Activated CD8-positive, alpha-beta T cell treated with anti-CD3 and anti-CD28 coated beads, Interleukin-2, amount 10 ng/mL, durations not matched to agents 7 days and 5 days (primary cell): ENCODE data around the gene SLC35E1. TPM values are rescaled to one million over a fixed set of nuclear protein-coding genes. Genes with fewer than 3 reads are reported as not detected.

ENCODE experiments used
- ATAC-seq: fragments of 150-1000 bp; cut with Tn5 transposase; one replicate; pipeline ENCODE4 v1.10.0; 2021; ENCODE audit warnings: moderate library complexity
- CTCF ChIA-PET: fragments of 350-600 bp; sonication (Branson Sonifier 250); formaldehyde crosslinking; loops from one replicate; lab custom pipeline; 2021; ENCODE audit warnings: antibody characterized with exemption; lab: Charles Lee
- POLR2A ChIA-PET: fragments of 350-600 bp; sonication (Branson Sonifier 250); formaldehyde crosslinking; loops from one replicate; lab custom pipeline; 2021; ENCODE audit warnings: antibody characterized with exemption; lab: Charles Lee
- DNase-seq: peaks from one replicate; pipeline ENCODE4 v3.0.0-alpha.2; 2020
- H3K27ac Mint-ChIP-seq: one replicate; pipeline ENCODE4 v1.8.0; 2021; ENCODE audit warnings: mild to moderate bottlenecking, mixed read lengths
- H3K27me3 Mint-ChIP-seq: one replicate; pipeline ENCODE4 v1.8.0; 2021; ENCODE audit warnings: low read depth, mixed read lengths
- H3K36me3 Mint-ChIP-seq: one replicate; pipeline ENCODE4 v1.8.0; 2021; ENCODE audit warnings: low read depth, mixed read lengths
- H3K4me1 Mint-ChIP-seq: one replicate; pipeline ENCODE4 v1.8.0; 2021; ENCODE audit warnings: low read depth, mixed read lengths
- H3K4me3 Mint-ChIP-seq: one replicate; pipeline ENCODE4 v1.8.0; 2021; ENCODE audit warnings: mild to moderate bottlenecking, mixed read lengths
- H3K9me3 Mint-ChIP-seq: one replicate; pipeline ENCODE4 v1.8.0; 2022; ENCODE audit warnings: mixed read lengths; ENCODE audit not compliant: insufficient read depth
- total RNA-seq, 2 experiments: library from RNA; stranded (reverse); gene quantifications; one replicate each; pipeline ENCODE4 v1.2.3, GENCODE V29; 2021

Gene SLC35E1
- total RNA-seq, 2 experiments from 2014 or later = 55.6 to 61.9 TPM

DNA sequence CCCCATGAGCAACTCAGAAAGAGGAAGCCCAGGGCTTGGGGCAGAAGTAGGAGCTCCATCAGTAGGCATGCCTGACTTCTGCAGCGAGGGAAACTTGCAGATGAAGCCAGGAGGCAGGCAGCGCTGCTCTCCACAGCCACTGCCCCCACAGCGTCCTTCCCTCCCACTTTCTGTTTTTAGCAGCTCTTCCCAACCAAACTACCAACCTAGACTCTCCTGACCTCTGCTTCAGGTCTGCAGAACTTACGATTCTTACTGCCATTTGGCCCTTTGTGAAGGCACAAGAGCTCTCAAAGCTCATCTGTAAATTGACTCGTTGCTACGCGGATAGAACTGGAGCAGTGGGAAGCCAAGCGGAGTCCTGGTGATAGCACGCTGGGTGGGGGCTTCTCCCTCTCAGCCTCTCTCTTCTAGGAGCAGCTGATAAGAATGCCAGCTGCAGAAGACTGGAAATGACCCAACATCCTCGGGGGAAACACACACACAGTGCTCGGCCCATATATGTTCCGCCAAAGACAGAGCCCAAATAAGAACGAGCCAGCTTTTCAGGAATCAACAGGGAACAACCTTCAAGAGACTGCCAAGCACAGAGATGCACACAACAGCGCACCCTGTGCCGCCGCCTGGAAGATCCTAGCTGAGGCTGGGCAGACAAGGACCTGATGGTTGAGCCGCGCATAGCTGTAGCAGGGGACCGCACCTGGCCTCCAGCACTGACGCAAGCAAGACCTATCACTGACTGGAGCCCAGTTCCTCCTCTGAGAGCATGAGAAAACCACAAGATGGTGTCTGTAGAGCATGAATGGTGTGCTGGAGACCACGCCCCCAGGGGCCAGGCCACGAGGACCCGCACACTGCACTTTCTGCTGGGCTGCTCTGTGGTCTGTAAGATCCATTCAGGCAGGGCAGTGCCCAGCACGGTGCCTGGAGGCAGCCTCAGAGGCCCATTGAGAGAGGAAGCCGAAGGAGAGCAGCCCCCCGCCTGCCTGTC is 15.9 kb upstream of the SLC35E1 start:
- DNase-seq (peak; percentile 77), ATAC-seq (peak; percentile 52)
- H3K27ac Mint-ChIP-seq = peak overlapping the region; percentile 95
- H3K9me3 Mint-ChIP-seq = no peaks in the 10 kb centered on the region
- ChIA-PET CTCF (interaction anchor here (0.6 to 3.9 kb wide), 11 partner anchors 15 to 205 kb away, joined by 3 to 18 read pairs (median 4); partner anchors contain the start of gene MED26), POLR2A (interaction anchor here (0.9 to 2.5 kb wide), 12 partner anchors 9 to 72 kb away, joined by 3 to 24 read pairs (median 4); partner anchors contain the start of genes MED26, SLC35E1, SMIM7 and TMEM38A)
- H3K36me3 Mint-ChIP-seq = peaks cover 7% of the 10 kb centered on the region
- no peaks in the 10 kb centered on the region for H3K27me3 Mint-ChIP-seq
- peak overlapping the region; percentile 78 for H3K4me3 Mint-ChIP-seq
- H3K4me1 Mint-ChIP-seq = peaks cover 95% of the 10 kb centered on the region

DNA sequence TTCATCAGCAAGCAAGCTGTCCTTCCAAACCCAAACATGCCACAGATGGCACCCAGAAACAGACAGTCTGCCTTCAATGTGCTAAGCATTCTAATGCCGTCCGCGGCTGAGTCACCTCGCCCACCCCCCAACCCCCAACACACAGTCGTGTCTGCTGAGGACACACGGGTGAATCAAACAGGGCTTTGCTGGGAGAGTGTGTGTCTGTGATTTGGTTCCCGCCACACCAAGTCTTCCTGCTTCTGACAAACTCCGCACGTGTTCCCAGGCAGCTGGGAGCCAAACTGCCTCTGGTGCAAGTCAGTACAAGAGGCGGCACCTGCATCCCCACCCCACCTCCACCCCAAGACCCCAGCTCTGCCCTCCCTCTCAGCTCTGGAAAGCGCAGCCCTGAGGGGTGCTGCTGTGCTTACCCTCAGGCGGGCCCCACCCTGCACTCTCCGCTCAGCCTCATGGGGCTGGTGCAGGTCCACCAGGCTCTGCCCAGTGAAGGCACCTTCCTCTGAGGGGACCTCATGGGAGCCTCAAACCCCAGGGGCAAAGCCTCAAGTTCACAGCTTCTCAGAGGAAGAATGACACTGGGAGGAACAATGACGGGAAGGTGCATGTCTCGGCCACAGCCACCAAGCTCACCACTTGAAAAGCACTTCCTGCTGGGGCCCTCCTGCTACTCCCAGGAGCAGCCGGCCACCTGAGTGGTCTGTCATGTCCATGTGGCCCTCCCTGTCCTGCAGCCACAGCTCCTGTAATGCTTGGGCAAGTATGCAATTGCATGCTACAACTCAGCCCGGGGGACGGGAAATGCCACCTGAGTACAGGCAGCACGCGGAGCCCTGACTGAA is 15.0 kb upstream of the SLC35E1 start:
- peaks cover 6% of the 10 kb centered on the region for H3K36me3 Mint-ChIP-seq
- H3K27ac Mint-ChIP-seq = peak overlapping the region; percentile 95
- POLR2A ChIA-PET = interaction anchor here (0.9 to 2.5 kb wide), 14 partner anchors 9 to 73 kb away, joined by 3 to 24 read pairs (median 4); partner anchors contain the start of genes MED26, SLC35E1, SMIM7 and TMEM38A
- ATAC-seq (peak; percentile 42), DNase-seq (peak; percentile 78)
- no peaks in the 10 kb centered on the region for H3K27me3 Mint-ChIP-seq
- no peaks in the 10 kb centered on the region for H3K9me3 Mint-ChIP-seq
- peaks cover 95% of the 10 kb centered on the region for H3K4me1 Mint-ChIP-seq
- CTCF ChIA-PET = interaction anchor here (0.6 to 3.9 kb wide), 12 partner anchors 14 to 204 kb away, joined by 3 to 18 read pairs (median 4); partner anchors contain the start of gene MED26
- H3K4me3 Mint-ChIP-seq = peak overlapping the region; percentile 78

DNA sequence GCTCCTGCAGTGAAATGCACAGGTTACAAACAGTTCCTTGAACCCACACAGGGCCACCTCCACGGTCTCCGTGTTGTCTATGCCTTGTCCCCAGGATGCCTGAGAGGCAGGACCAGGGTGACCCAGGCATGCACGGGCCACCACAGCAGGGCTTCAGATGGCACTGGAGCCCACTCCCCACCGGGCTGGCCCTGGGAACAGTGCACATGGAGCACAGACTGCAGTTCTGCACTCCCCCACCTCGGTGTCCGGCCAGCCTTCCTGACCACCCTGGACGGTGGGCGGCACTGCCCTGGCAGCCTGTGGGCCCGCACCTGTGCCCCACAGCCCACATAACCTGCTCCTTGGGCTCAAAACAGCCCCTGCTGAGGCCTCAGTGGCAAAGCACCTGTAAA is 14.3 kb upstream of the SLC35E1 start:
- peak overlapping the region; percentile 95 for H3K27ac Mint-ChIP-seq
- H3K9me3 Mint-ChIP-seq = no peaks in the 10 kb centered on the region
- H3K4me3 Mint-ChIP-seq = peak overlapping the region; percentile 78
- ChIA-PET CTCF (interaction anchor here (0.8 to 3.9 kb wide), 5 partner anchors 13 to 41 kb away, joined by 3 to 18 read pairs (median 3); partner anchors contain the start of gene MED26), POLR2A (interaction anchor here (0.6 to 2.5 kb wide), 8 partner anchors 8 to 45 kb away, joined by 3 to 24 read pairs (median 4); partner anchors contain the start of genes CHERP, MED26 and SLC35E1)
- peaks cover 93% of the 10 kb centered on the region for H3K4me1 Mint-ChIP-seq
- ATAC-seq = no peak
- peaks cover 6% of the 10 kb centered on the region for H3K36me3 Mint-ChIP-seq
- H3K27me3 Mint-ChIP-seq = no peaks in the 10 kb centered on the region
- no peak for DNase-seq

DNA sequence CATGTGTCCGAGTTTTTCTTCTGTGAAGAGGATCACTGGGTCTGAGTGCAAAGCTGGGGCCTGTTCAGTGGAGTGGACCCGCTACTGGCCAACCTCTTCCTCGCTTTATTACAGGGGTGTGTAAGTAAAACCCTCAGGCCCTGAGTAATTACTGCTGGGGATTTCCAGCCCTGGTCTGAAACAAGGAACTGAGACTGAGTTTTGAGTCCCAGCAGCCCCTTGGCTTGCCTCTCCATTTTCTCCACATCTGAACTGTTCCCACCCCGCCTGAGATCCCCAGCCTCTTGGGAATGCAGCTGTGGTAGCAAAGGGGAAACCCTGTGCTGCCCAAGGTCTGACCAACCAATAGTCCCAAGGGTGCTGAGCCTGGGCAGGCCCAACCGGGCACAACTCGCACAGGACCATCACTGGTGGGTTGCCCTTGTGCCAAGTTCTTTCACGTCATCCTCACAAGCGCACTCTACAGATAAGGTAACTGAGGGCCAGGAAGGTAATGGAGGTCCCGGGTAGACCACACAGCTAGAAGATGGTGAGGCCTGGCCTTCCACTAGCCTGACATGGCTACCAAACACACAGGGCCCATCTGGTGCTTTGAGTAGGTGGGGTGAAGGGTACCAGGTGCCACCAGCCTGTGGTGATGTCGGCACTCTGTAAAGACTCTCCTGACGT is 13.7 kb upstream of the SLC35E1 start:
- Mint-ChIP-seq H3K27ac (peak overlapping the region; percentile 95), H3K27me3 (no peaks in the 10 kb centered on the region), H3K36me3 (peaks cover 6% of the 10 kb centered on the region), H3K9me3 (no peaks in the 10 kb centered on the region), H3K4me1 (peaks cover 90% of the 10 kb centered on the region), H3K4me3 (peak overlapping the region; percentile 78)
- CTCF ChIA-PET = interaction anchor here (1.7 kb wide), 1 partner anchor 16 kb away, joined by 3 read pairs; no protein-coding TSS in a partner anchor
- no peak for DNase-seq
- no peak for ATAC-seq
- POLR2A ChIA-PET = interaction anchor here (0.6 to 2.8 kb wide), 5 partner anchors 13 to 44 kb away, joined by 3 to 35 read pairs (median 16); partner anchors contain the start of genes CHERP, MED26 and SLC35E1

DNA sequence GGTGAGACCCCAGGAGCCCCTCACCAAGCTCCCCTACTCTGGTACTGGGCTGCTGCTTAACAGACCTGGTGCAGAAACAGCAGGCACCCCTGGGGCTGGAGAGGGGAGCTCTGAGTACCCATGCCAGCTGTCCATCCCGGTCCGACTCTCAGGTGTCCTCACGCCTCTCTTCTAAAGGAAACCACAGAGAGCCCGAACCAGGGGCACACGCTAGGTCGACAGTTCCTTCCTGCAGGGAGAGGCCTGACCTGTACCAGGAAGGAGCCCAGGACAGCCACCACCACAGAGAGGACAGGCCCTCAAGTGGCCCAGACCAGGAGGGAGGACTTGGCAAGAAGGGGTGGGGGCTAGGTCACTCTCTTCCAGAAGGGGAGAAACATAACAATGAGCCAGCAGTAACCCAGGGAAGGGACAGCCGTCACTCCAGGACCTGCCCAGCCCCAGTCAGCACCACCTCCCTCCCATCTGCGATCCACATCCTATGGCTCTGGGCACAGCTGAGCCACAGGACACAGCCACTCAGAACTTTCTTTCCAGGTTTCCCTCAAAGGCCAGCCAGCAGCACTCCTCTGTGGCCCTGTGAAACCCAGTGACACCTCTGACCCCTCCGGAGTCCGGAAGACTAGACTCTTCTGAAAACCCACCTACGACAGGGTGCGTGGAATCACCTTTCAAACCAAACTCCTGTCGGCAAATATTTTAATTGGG is 13.0 kb upstream of the SLC35E1 start:
- Mint-ChIP-seq H3K27me3 (no peaks in the 10 kb centered on the region), H3K9me3 (no peaks in the 10 kb centered on the region), H3K4me3 (peak overlapping the region; percentile 78), H3K27ac (peak overlapping the region; percentile 95), H3K36me3 (peaks cover 6% of the 10 kb centered on the region), H3K4me1 (peaks cover 90% of the 10 kb centered on the region)
- CTCF ChIA-PET = interaction anchor here (1.2 to 1.9 kb wide), 3 partner anchors 8 to 57 kb away, joined by 3 to 7 read pairs (median 3); no protein-coding TSS in a partner anchor
- no peak for DNase-seq
- ATAC-seq = no peak
- POLR2A ChIA-PET = interaction anchor here (0.7 to 2.8 kb wide), 7 partner anchors 9 to 491 kb away, joined by 3 to 35 read pairs (median 6); partner anchors contain the start of genes MED26 and SLC35E1

DNA sequence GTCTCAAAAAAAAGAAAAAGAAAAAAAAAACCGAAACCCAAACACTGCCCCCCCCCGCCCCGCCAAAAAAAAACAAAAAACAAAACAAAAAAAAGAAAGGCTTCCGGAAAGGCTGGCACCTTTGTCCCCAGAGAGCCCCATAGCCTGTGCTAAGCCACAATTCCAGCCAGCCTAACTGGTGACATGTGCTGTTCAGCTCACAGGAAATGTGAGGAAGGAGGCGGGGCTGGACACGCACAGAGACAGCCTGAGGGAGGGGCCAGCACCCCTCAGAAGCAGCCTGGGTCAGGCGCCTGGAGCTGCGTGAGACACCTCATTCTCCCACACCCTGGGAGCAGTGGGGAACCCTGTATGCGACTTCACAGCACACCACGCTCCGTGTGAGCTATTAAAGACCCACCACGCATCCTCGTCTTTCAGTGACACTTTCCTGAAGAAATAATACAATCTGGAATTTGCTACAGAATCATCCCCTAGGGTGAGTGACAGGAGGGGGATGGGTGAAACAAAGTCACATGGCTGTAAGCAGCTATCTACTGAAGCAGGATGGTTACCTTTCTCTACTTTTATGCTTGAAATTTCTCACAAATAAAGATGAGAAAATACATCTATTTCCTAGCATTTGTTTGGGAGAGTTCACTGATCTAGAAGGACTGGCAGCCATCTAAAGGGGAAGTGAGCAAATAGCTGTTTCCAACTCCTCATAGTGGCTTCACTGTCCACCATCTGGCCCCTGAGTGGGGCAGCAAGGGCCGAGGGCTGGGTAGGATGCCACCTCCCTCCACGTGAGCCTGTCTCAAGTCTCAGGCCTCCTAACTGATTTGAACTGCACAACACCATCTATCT is 12.3 kb upstream of the SLC35E1 start:
- POLR2A ChIA-PET = interaction anchor here (0.6 to 2.8 kb wide), 11 partner anchors 10 to 553 kb away, joined by 3 to 35 read pairs (median 4); partner anchors contain the start of genes MED26, SLC35E1 and SMIM7
- no peaks in the 10 kb centered on the region for H3K27me3 Mint-ChIP-seq

DNA sequence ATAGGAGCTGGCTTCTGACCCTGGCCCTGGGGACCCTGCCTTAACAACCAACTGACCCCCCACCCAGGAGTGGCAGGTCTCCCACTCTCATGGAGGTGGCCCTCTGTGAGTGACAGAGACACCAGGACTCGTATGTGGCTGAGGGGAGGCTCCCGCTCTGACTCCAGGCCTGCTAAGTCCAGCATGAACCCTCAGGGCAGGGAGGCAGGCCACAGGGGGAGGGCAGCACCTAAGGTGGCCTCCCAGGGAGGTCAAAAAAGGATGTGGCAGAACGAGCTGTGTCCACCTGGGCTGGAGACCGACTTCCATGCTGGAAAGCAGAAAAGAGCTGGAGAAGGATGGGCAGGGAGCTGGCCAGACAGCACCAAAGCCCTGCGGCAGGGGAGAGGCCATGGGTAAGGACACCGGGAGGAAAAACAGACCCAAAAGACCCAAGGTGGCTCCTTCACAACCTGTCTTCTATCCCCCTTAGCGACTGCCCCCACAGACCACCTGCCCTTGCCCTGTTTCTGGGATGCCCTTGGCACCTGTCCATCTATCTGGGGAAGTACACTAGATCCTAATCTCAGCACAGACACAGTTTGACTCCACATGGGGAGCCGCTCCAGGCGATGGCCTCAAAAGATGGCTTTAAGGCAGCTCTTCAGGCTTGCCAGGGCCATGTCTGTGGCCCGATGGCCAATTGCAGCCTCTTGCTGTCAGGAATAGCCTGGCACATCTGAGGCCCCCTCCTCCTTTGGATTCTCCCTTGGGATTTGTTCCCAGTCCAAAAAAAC is 10.5 kb upstream of the SLC35E1 start:
- H3K27me3 Mint-ChIP-seq = no peaks in the 10 kb centered on the region
- peak overlapping the region; percentile 78 for H3K4me3 Mint-ChIP-seq
- H3K27ac Mint-ChIP-seq = peak overlapping the region; percentile 95
- ChIA-PET CTCF (no interaction called here), POLR2A (interaction anchor here (0.9 to 1.3 kb wide), 2 partner anchors 10 to 77 kb away, joined by 4 read pairs; no protein-coding TSS in a partner anchor)
- ATAC-seq = no peak
- H3K9me3 Mint-ChIP-seq = no peaks in the 10 kb centered on the region
- DNase-seq = no peak
- peaks cover 74% of the 10 kb centered on the region for H3K4me1 Mint-ChIP-seq
- H3K36me3 Mint-ChIP-seq = peaks cover 21% of the 10 kb centered on the region

More for the DNA sequence above, 12.3 kb upstream of the SLC35E1 start:
- H3K4me3 Mint-ChIP-seq = peak overlapping the region; percentile 78
- peaks cover 90% of the 10 kb centered on the region for H3K4me1 Mint-ChIP-seq
- H3K36me3 Mint-ChIP-seq = peaks cover 11% of the 10 kb centered on the region
- peak; percentile 94 for DNase-seq
- peak overlapping the region; percentile 95 for H3K27ac Mint-ChIP-seq
- no peaks in the 10 kb centered on the region for H3K9me3 Mint-ChIP-seq
- CTCF ChIA-PET = interaction anchor here (1.2 to 1.9 kb wide), 4 partner anchors 9 to 56 kb away, joined by 3 to 9 read pairs (median 5); no protein-coding TSS in a partner anchor
- peak; percentile 85 for ATAC-seq

DNA sequence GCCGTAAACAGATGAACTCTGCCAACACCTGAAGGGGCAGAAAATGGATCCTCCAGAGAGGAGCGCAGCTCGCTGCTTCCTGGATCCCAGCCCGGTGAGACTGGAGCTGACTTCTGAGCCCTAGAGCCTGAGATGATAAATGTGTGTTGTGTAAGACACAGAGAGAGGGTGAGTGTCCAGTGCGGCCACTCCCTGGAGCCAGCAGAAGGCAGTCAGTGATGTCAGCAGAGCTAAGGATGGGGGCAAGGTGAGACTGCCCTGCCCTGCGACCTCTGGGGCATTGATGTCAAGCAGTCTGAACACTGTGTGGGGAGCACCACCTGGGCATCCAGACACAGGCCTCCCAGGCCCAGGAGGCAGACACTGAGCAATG is 9.7 kb upstream of the SLC35E1 start:
- no peaks in the 10 kb centered on the region for H3K9me3 Mint-ChIP-seq
- POLR2A ChIA-PET = interaction anchor here (0.7 to 1.3 kb wide), 2 partner anchors 9 to 96 kb away, joined by 3 to 4 read pairs; no protein-coding TSS in a partner anchor
- no peaks in the 10 kb centered on the region for H3K27me3 Mint-ChIP-seq
- peaks cover 68% of the 10 kb centered on the region for H3K4me1 Mint-ChIP-seq
- H3K36me3 Mint-ChIP-seq = peaks cover 23% of the 10 kb centered on the region
- no peak overlapping the region for H3K4me3 Mint-ChIP-seq
- DNase-seq (no peak), ATAC-seq (no peak)
- CTCF ChIA-PET = no interaction called here
- H3K27ac Mint-ChIP-seq = peak overlapping the region; percentile 95
